Parathyroid adenoma (tissue), 2 donors: ENCODE measurements around the gene TMPRSS6.

ENCODE experiments used
- H2AFZ ChIP-seq: fragments of 300-600 bp; sonication (generic); one replicate; pipeline ENCODE4 v1.7.0; 2017; ENCODE audit warnings: antibody characterized with exemption, mild to moderate bottlenecking
- H3K27ac ChIP-seq: fragments of 300-600 bp; sonication (generic); one replicate; pipeline ENCODE4 v1.7.0; 2017
- H3K27me3 ChIP-seq: fragments of 300-600 bp; sonication (generic); one replicate; pipeline ENCODE4 v1.7.0; 2017; ENCODE audit warnings: low read length; ENCODE audit not compliant: control insufficient read depth, insufficient read depth
- H3K36me3 ChIP-seq: fragments of 300-600 bp; sonication (generic); one replicate; pipeline ENCODE4 v1.7.0; 2017; ENCODE audit warnings: low read length; ENCODE audit not compliant: control insufficient read depth, insufficient read depth
- H3K4me1 ChIP-seq: fragments of 300-600 bp; sonication (generic); one replicate; pipeline ENCODE4 v1.7.0; 2017; ENCODE audit warnings: control low read depth
- H3K4me2 ChIP-seq: fragments of 300-600 bp; sonication (generic); one replicate; pipeline ENCODE4 v1.7.0; 2017; ENCODE audit warnings: low read length
- H3K4me3 ChIP-seq: fragments of 300-600 bp; sonication (generic); one replicate; pipeline ENCODE4 v1.7.0; 2017; ENCODE audit warnings: low read depth, low read length
- H3K79me2 ChIP-seq: fragments of 300-600 bp; sonication (generic); one replicate; pipeline ENCODE4 v1.7.0; 2017; ENCODE audit warnings: control low read depth
- H3K9ac ChIP-seq: fragments of 300-600 bp; sonication (generic); one replicate; pipeline ENCODE4 v1.7.0; 2017; ENCODE audit warnings: mild to moderate bottlenecking
- H3K9me3 ChIP-seq: fragments of 300-600 bp; sonication (generic); one replicate; pipeline ENCODE4 v1.7.0; 2017; ENCODE audit warnings: low read length; ENCODE audit not compliant: control insufficient read depth
- TF ChIP-seq, protein P1 (sequence below): fragments of 300-600 bp; sonication (generic); IDR thresholded peaks from one replicate; pipeline ENCODE4 v1.7.0; 2017; ENCODE audit warnings: antibody characterized with exemption, mild to moderate bottlenecking
- donor health status: primary hyperparathyroidism.

TMPRSS6 gene

DNA sequence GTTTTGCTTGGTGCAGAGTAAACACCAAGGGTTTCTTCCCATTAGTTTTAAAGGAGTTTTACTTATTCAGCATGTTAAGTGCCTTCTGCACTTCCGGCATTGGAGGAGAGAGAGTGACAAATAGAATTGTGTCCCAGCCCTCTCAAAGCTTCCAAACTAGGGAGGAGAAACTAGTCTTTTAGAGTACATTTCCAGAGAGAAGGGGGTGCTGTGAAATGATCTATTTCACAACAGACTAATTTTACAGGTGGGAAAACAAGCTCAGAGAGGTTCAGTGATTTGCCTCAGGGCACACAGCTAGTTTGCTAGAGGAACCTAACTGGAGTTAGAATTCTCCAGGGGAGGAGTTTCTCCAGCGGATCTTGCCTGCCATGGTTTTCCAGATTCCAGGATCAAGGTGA is 77.4 kb downstream of the TMPRSS6 start:
- H3K27me3 ChIP-seq: no peaks in the 10 kb centered on the region
- H2AFZ ChIP-seq: no peak overlapping the region
- H3K9me3 ChIP-seq: no peaks in the 10 kb centered on the region
- no peak overlapping the region for H3K27ac ChIP-seq
- H3K4me3 ChIP-seq: no peak overlapping the region
- H3K4me2 ChIP-seq: no peak overlapping the region
- no peak overlapping the region for H3K9ac ChIP-seq
- no peaks in the 10 kb centered on the region for H3K36me3 ChIP-seq
- TF ChIP-seq, protein P1, sequence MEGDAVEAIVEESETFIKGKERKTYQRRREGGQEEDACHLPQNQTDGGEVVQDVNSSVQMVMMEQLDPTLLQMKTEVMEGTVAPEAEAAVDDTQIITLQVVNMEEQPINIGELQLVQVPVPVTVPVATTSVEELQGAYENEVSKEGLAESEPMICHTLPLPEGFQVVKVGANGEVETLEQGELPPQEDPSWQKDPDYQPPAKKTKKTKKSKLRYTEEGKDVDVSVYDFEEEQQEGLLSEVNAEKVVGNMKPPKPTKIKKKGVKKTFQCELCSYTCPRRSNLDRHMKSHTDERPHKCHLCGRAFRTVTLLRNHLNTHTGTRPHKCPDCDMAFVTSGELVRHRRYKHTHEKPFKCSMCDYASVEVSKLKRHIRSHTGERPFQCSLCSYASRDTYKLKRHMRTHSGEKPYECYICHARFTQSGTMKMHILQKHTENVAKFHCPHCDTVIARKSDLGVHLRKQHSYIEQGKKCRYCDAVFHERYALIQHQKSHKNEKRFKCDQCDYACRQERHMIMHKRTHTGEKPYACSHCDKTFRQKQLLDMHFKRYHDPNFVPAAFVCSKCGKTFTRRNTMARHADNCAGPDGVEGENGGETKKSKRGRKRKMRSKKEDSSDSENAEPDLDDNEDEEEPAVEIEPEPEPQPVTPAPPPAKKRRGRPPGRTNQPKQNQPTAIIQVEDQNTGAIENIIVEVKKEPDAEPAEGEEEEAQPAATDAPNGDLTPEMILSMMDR: no peak
- H3K4me1 ChIP-seq: no peaks in the 10 kb centered on the region
- no peaks in the 10 kb centered on the region for H3K79me2 ChIP-seq

DNA sequence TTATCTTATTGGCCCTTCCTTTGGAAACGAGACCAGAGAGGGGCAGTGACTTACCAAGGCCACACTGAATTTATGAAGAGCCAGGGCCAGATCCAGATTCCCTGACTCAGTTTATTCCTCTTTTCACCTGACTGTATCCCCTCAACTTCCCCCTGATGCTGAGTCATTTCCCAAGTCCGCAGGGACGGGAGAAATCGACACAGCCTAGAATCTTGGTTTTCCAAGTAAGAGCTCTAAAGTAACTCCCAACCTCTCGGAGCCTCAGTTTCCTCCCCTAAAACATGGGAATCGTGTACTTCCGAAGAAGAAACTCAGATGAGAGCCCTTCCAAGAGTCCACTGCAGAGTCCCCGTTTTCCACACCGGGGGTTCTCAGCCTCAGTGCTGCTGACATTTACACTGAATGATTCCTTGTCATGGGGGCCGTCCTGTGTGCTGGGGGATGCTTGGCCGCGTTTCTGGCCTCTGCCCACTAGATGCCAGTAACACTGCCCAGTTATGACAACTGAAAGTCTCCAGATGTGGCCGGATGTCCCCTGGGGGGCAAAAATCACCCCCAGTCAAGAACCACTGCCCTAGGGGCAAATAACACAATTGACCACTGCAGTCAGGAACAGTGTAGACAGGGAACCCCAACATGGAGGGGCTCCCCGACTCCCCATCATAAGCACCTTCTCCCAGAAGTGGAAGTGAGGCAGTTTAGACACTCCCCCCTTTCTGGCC is 78.8 kb downstream of the TMPRSS6 start:
- Histone ChIP-seq H3K27ac (no peak overlapping the region), H3K4me3 (no peak overlapping the region), H3K9me3 (no peaks in the 10 kb centered on the region), H3K9ac (no peak overlapping the region), H3K79me2 (no peaks in the 10 kb centered on the region), H3K27me3 (no peaks in the 10 kb centered on the region), H3K36me3 (no peaks in the 10 kb centered on the region), H3K4me1 (no peaks in the 10 kb centered on the region), H2AFZ (no peak overlapping the region), H3K4me2 (no peak overlapping the region)
- TF ChIP-seq, protein P1: no peak

DNA sequence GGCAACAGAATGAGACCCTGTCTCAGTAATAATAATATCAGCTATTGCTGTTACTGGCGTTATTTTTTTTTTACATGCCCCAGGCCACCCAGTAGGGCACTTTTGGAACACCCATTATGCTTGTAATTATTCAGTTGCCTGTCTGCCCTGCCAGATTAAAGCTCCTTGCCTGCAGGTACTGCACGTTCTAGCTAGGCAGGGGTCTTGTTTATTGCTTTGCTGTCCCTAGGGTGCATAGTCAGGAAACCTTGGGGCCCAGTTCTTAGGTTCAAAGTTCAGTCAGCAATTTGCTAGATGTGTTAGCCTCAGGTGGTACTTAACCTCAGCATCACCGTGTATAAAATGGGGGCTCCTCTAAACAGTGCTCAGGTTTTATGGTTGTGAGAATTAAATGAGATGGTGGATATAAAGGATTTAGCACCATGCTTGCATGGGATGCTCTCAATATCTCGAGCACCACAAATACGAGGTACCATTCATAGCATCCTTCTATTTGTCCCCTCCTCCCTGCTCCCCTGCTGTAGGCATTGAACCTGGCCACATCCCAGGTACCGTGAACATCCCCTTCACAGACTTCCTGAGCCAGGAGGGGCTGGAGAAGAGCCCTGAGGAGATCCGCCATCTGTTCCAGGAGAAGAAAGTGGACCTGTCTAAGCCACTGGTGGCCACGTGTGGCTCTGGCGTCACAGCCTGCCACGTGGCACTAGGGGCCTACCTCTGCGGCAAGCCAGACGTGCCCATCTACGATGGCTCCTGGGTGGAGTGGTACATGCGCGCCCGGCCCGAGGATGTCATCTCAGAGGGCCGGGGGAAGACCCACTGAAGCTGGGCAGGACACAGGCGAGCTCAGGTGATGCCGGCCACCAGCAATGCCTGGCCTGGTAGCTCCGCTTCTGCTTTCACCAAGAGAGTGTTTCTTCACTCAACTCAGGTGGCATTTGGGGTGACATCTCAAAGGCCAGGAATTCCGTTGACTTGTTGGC is 80.5 kb downstream of the TMPRSS6 start:
- H3K27me3 ChIP-seq: no peaks in the 10 kb centered on the region
- TF ChIP-seq, protein P1: no peak
- H3K4me2 ChIP-seq: no peak overlapping the region
- no peaks in the 10 kb centered on the region for H3K9me3 ChIP-seq
- no peaks in the 10 kb centered on the region for H3K79me2 ChIP-seq
- H3K27ac ChIP-seq: no peak overlapping the region
- no peak overlapping the region for H2AFZ ChIP-seq
- H3K4me3 ChIP-seq: no peak overlapping the region
- no peaks in the 10 kb centered on the region for H3K4me1 ChIP-seq
- no peak overlapping the region for H3K9ac ChIP-seq
- H3K36me3 ChIP-seq: no peaks in the 10 kb centered on the region

DNA sequence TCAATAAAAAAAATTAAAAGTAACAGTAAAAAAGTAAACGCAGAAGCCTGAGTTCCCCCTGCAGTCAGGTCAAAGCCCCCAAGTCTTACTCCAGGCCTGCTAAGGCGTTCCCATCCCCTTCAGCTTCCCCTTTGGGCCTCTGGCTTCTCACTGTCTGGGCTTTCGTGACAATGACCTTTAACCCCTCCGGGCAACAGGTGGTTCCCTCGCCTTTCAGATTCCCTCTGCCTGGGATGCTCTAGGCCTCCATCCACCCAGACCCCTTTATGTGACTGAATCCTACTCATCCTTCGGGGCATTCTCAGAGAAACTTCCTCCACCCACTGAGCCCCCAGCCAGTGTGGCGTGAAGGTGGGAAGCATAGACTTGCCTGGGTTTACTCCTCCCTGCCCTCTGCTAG is 82.0 kb downstream of the TMPRSS6 start:
- H3K4me3 ChIP-seq: no peak overlapping the region
- H3K9ac ChIP-seq: no peak overlapping the region
- no peaks in the 10 kb centered on the region for H3K27me3 ChIP-seq
- H3K9me3 ChIP-seq: no peaks in the 10 kb centered on the region
- no peaks in the 10 kb centered on the region for H3K79me2 ChIP-seq
- TF ChIP-seq, protein P1: no peak
- H3K36me3 ChIP-seq: no peaks in the 10 kb centered on the region
- no peak overlapping the region for H3K4me2 ChIP-seq
- no peak overlapping the region for H2AFZ ChIP-seq
- no peak overlapping the region for H3K27ac ChIP-seq
- no peaks in the 10 kb centered on the region for H3K4me1 ChIP-seq
